HG02970 (cell line): ENCODE results near the gene HSPB9.

Experiments used
- ATAC-seq: cut with Tn5 transposase; IDR thresholded peaks from one replicate; pipeline ENCODE4 v1.9.1; 2021; ENCODE audit warnings: mild to moderate bottlenecking, moderate library complexity, moderate number of reproducible peaks; ENCODE audit not compliant: unreplicated experiment, low FRiP score

HSPB9 gene

GRCh38 chr17:42118126-42118510 lies 4.5 kb upstream of the HSPB9 start:
- no peak for ATAC-seq

- ATAC-seq = no peak
Observed at GRCh38 chr17:42118545-42118944, 4.1 kb upstream of the HSPB9 start.

- ATAC-seq = no peak
Observed at GRCh38 chr17:42119301-42119700, 3.3 kb upstream of the HSPB9 start.

GRCh38 chr17:42120161-42120769 lies 2.3 kb upstream of the HSPB9 start:
- ATAC-seq = no peak

- peak; percentile 64 for ATAC-seq
Observed at GRCh38 chr17:42120770-42121769, 1.5 kb upstream of the HSPB9 start, which contains the start of gene KAT2A. Gene KAT2A, minus strand, starts transcription at chr17:42121367. Its CDS starts 63 bp downstream, at chr17:42121304.

GRCh38 chr17:42124256-42124655 lies 1.7 kb downstream of the HSPB9 start:
- no peak for ATAC-seq

GRCh38 chr17:42125565-42125964 lies 3.0 kb downstream of the HSPB9 start:
- no peak for ATAC-seq

GRCh38 chr17:42126836-42127235 lies 4.2 kb downstream of the HSPB9 start:
- ATAC-seq = no peak

GRCh38 chr17:42127414-42127813 lies 4.8 kb downstream of the HSPB9 start:
- ATAC-seq = no peak

- no peak for ATAC-seq
Observed at GRCh38 chr17:42129109-42129837, 6.7 kb downstream of the HSPB9 start.

- ATAC-seq = no peak
Observed at GRCh38 chr17:42130310-42130936, 7.8 kb downstream of the HSPB9 start.

- ATAC-seq = no peak
Observed at GRCh38 chr17:42131232-42131631, 8.6 kb downstream of the HSPB9 start.

- no peak for ATAC-seq
Observed at GRCh38 chr17:42131981-42132432, 9.4 kb downstream of the HSPB9 start.

GRCh38 chr17:42132941-42133340 lies 10.3 kb downstream of the HSPB9 start:
- no peak for ATAC-seq

- no peak for ATAC-seq
Observed at GRCh38 chr17:42133461-42134041, 10.9 kb downstream of the HSPB9 start.

- ATAC-seq = no peak
Observed at GRCh38 chr17:42135151-42135550, 12.5 kb downstream of the HSPB9 start.

- no peak for ATAC-seq
Observed at GRCh38 chr17:42135664-42136653, 13.4 kb downstream of the HSPB9 start.

- no peak for ATAC-seq
Observed at GRCh38 chr17:42136654-42137051, 14.0 kb downstream of the HSPB9 start.
